H1 (cell line): ENCODE measurements around the gene SLC16A2. TPM values are rescaled to one million over a fixed set of nuclear protein-coding genes. Genes with fewer than 3 reads are reported as not detected.

Experiments used
- KDM1A ChIP-seq: fragments of 200-600, 300-600 bp; sonication (generic); IDR thresholded peaks from 2 replicates; pipeline ENCODE4 v1.7.1; 2016; ENCODE audit warnings: mild to moderate bottlenecking, low read length, borderline replicate concordance
- RAD21 ChIP-seq, 2 experiments: IDR thresholded peaks in 1 of 2; conservative IDR thresholded peaks in 1 of 2; 2 replicates each; pipeline ENCODE4 v1.6.1; 2011; ENCODE audit warnings: low read depth in 2 of 2, low read length in 2 of 2, improper control_type of control experiment in 1 of 2, inconsistent platforms in 1 of 2, mild to moderate bottlenecking in 1 of 2, moderate library complexity in 1 of 2
- SP2 ChIP-seq: IDR thresholded peaks from 2 replicates; pipeline ENCODE4 v1.6.1; 2012; ENCODE audit warnings: mild to moderate bottlenecking, low read length, inconsistent platforms
- TEAD4 ChIP-seq: IDR thresholded peaks from 2 replicates; pipeline ENCODE4 v1.6.1; 2012; ENCODE audit warnings: low read depth, low read length, inconsistent platforms, mixed read lengths
- polyA plus RNA-seq, 7 experiments: library from polyadenylated mRNA; depleted of rRNA in 3 of 7; stranded (reverse) in 5 of 7; unstranded in 2 of 7; fragments of >200 nt in 5 of 7; fragments of 200-250 nt in 2 of 7; gene quantifications; 1 replicate in 5 of 7; 2 replicates in 1 of 7; 4 replicates in 1 of 7; pipeline versions ENCODE4 v1.2.1 to v1.2.3, GENCODE V29; 2011 to 2013; ENCODE audit warnings: missing spikeins in 2 of 7, mixed read lengths in 2 of 7
- total RNA-seq: library from RNA; stranded (reverse); fragmentation: NEBNext Ultra II Directional; extraction: Animal tissue kit (Norgen Biotek cat#: 25700); gene quantifications from 2 replicates; pipeline ENCODE4 v1.2.1, GENCODE V29; 2021
- TF ChIP-seq, protein P1 (sequence below), 3 experiments: IDR thresholded peaks; 1 replicate in 2 of 3; 2 replicates in 1 of 3; pipeline versions ENCODE4 v1.5.1 to v1.6.1; 2011; ENCODE audit warnings: low read length in 3 of 3, mild to moderate bottlenecking in 3 of 3, inconsistent platforms in 2 of 3, low read depth in 1 of 3, moderate library complexity in 1 of 3; ENCODE audit not compliant: insufficient read depth in 1 of 3; ENCODE audit errors: control extremely low read depth in 1 of 3

Gene SLC16A2
- total and polyA plus RNA-seq, 2 of the 8 experiments (the other 6 are each of a cell fraction or from before 2014, with no cell fraction given): 24.4 to 32.2 TPM

DNA sequence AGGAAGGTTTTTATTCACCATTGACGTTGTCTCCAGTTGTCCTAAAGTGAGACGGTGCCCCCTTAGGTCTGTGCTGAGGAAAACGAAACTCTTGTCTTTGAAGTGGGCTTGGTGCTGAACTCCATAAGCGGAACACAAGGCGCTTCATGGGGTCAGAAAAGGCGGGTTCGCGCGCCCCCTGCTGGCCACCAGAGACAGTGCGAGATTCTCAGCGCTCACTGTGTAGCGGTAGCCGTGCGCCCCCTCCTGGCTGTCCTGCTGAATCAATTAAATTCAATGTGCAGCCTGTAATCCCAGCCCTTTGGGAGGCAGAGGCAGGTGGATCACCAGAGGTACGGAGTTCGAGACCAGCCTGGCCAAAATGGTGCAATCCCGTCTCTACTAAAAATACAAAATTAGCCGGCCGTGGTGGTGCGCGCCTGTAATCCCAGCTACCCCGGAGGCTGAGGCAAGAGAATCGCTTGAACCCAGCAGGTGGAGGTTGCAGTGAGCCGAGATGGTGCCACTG is 129.1 kb downstream of the SLC16A2 start (continued):
- TF ChIP-seq SP2: no peak
- peak; percentile 38; the same call in 1 of the 2 replicates for TF ChIP-seq KDM1A
- 0 out of 2 replicates have a peak, but pooled peaks have one; percentile 10 for TF ChIP-seq TEAD4
- peak; percentile 92 to 93 for TF ChIP-seq RAD21 (IDR thresholded peaks at IDR 0.05 in 1 of 2, conservative IDR thresholded peaks at IDR 0.05 in 1 of 2; ENCODE audit: low read depth in 2 of 2, low read length in 2 of 2)
- TF ChIP-seq, protein P1, sequence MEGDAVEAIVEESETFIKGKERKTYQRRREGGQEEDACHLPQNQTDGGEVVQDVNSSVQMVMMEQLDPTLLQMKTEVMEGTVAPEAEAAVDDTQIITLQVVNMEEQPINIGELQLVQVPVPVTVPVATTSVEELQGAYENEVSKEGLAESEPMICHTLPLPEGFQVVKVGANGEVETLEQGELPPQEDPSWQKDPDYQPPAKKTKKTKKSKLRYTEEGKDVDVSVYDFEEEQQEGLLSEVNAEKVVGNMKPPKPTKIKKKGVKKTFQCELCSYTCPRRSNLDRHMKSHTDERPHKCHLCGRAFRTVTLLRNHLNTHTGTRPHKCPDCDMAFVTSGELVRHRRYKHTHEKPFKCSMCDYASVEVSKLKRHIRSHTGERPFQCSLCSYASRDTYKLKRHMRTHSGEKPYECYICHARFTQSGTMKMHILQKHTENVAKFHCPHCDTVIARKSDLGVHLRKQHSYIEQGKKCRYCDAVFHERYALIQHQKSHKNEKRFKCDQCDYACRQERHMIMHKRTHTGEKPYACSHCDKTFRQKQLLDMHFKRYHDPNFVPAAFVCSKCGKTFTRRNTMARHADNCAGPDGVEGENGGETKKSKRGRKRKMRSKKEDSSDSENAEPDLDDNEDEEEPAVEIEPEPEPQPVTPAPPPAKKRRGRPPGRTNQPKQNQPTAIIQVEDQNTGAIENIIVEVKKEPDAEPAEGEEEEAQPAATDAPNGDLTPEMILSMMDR (IDR thresholded peaks at IDR 0.05; ENCODE audit: control extremely low read depth in 1 of 3, insufficient read depth in 1 of 3, low read depth in 1 of 3, low read length in 3 of 3): peak; percentile 86 to 99 (median 98)
